ENCODE measurements around the gene SDK2. TPM values are rescaled to one million over a fixed set of nuclear protein-coding genes. Genes with fewer than 3 reads are reported as not detected.

SDK2 gene
- total and polyA plus RNA-seq, 4 donors: 0.15 to 5.3 (median 2.5) TPM

DNA sequence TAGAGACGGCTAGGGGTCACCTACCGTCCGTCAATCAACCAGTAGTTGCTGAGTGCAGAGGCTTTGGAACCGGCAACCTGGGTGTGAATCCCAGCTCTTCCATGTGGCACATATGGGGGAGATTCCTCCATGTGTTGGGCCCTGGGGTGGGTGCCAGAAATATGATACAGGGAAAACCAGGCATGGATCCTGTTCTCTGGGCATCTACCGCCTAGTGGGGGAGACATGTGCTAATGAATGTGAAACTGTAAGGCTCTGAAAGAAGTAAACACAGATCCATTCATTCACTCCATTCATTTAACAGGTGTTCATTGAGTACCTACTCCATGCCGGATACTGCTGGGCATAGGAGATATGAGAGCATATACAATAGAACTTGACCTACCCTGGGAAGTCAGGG is 39.5 kb upstream of the SDK2 start:
- no peak overlapping the region for H3K27ac ChIP-seq (ENCODE audit: low read depth in 1 of 2, low read length in 2 of 2)
- H3K4me3 ChIP-seq (ENCODE audit: low read length in 2 of 2): no peak overlapping the region
- WGBS, 2 donors: 60 to 63% methylated on average over 6 of the region's 6 CpGs
- no peak for ATAC-seq (ENCODE audit: low FRiP score)
- no peaks in the 10 kb centered on the region for H3K36me3 ChIP-seq (ENCODE audit: control insufficient read depth in 1 of 2, insufficient read depth in 2 of 2, low read length in 1 of 2)
- H3K4me1 ChIP-seq (ENCODE audit: control insufficient read depth in 1 of 2, insufficient read depth in 2 of 2, low read length in 2 of 2): no peaks in the 10 kb centered on the region
- intact Hi-C loops (cut with DNase I): no loop called here
- DNase-seq: no peak
- H3K9me3 ChIP-seq (ENCODE audit: control insufficient read depth, low read length): peaks cover 15% of the 10 kb centered on the region
- peaks cover 0 to 4% of the 10 kb centered on the region in 2 donors for H3K27me3 ChIP-seq (ENCODE audit: control insufficient read depth in 1 of 2, insufficient read depth in 2 of 2, low read length in 1 of 2)

DNA sequence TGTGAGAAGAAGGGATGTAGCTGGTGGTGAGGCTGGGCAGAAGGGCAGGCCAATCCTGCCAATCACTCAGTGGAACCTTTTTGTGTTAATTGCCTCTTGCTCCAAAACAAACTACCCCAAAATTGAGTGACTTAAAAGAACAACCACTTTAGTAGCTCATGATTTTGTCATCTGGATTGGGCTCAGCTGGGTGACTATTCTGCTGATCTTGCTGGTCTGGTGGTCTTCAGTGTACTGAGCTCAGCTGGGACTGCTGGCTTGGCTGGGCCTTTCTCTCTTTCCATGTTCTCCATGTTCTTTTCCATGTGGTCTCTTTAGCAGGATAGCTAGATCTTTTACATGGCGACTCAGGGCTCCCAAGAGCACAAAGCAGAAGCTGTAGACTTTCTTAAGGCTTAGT is 37.7 kb upstream of the SDK2 start:
- no peak overlapping the region for H3K27ac ChIP-seq (ENCODE audit: low read depth in 1 of 2, low read length in 2 of 2)
- H3K4me3 ChIP-seq (ENCODE audit: low read length in 2 of 2): no peak overlapping the region
- 41 to 94% methylated on average over 1 of the region's 1 CpG for WGBS, 2 donors
- peaks cover 0 to 4% of the 10 kb centered on the region in 2 donors for H3K27me3 ChIP-seq (ENCODE audit: control insufficient read depth in 1 of 2, insufficient read depth in 2 of 2, low read length in 1 of 2)
- no peaks in the 10 kb centered on the region for H3K4me1 ChIP-seq (ENCODE audit: control insufficient read depth in 1 of 2, insufficient read depth in 2 of 2, low read length in 2 of 2)
- intact Hi-C loops (cut with DNase I): no loop called here
- DNase-seq (no peak), ATAC-seq (ENCODE audit: low FRiP score) (no peak)
- peaks cover 15% of the 10 kb centered on the region for H3K9me3 ChIP-seq (ENCODE audit: control insufficient read depth, low read length)
- H3K36me3 ChIP-seq (ENCODE audit: control insufficient read depth in 1 of 2, insufficient read depth in 2 of 2, low read length in 1 of 2): no peaks in the 10 kb centered on the region

DNA sequence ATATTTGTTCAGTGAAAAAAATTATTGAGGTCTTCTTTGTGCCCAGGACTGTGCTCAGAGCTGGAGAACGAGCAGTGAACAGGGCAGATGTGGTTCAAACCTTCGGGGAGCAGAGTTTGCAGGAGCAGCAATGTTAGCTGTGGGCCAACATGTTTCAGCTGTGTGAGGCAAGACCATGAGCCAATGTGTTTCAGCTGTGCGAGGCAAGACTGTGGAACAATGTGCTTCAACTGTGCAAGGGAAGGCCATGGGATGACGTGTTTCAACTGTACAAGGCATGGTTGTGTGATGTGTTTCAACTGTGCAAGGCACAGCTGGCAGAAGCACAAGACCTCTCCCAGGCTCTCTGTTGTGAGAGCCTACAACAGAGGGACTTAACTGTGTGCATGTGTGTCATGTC is 35.2 kb upstream of the SDK2 start:
- no peak for DNase-seq
- H3K36me3 ChIP-seq (ENCODE audit: control insufficient read depth in 1 of 2, insufficient read depth in 2 of 2, low read length in 1 of 2): no peaks in the 10 kb centered on the region
- intact Hi-C loops (cut with DNase I): no loop called here
- H3K4me1 ChIP-seq (ENCODE audit: control insufficient read depth in 1 of 2, insufficient read depth in 2 of 2, low read length in 2 of 2): no peaks in the 10 kb centered on the region
- H3K4me3 ChIP-seq (ENCODE audit: low read length in 2 of 2): no peak overlapping the region
- ATAC-seq (ENCODE audit: low FRiP score): no peak
- no peak overlapping the region for H3K27ac ChIP-seq (ENCODE audit: low read depth in 1 of 2, low read length in 2 of 2)
- peaks cover 0 to 4% of the 10 kb centered on the region in 2 donors for H3K27me3 ChIP-seq (ENCODE audit: control insufficient read depth in 1 of 2, insufficient read depth in 2 of 2, low read length in 1 of 2)
- peaks cover 13% of the 10 kb centered on the region for H3K9me3 ChIP-seq (ENCODE audit: control insufficient read depth, low read length)
- 71 to 80% methylated on average over 4 of the region's 4 CpGs for WGBS, 2 donors

DNA sequence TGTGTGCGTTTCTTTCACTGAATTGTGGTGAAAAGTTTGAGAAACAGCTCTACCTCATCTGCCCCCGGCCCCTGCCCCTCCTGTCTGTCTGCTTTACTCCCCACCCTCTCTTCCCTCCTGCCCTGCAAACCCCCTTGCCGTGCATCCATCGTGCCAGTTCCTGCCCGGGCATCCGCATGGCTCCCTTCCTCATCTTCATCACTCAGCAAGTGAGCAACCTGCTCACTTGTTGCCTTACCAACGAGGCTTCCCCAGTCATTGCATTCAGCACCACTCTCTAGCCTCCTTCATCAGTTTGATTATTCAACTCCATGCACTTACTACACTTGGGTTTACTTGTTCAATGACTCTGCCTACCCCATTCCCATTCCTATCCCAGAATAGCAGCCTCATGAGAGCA is 34.8 kb upstream of the SDK2 start:
- intact Hi-C loops (cut with DNase I): no loop called here
- Histone ChIP-seq H3K27ac (ENCODE audit: low read depth in 1 of 2, low read length in 2 of 2) (no peak overlapping the region), H3K9me3 (ENCODE audit: control insufficient read depth, low read length) (peaks cover 11% of the 10 kb centered on the region), H3K36me3 (ENCODE audit: control insufficient read depth in 1 of 2, insufficient read depth in 2 of 2, low read length in 1 of 2) (no peaks in the 10 kb centered on the region), H3K4me1 (ENCODE audit: control insufficient read depth in 1 of 2, insufficient read depth in 2 of 2, low read length in 2 of 2) (no peaks in the 10 kb centered on the region), H3K4me3 (ENCODE audit: low read length in 2 of 2) (no peak overlapping the region), H3K27me3 (ENCODE audit: control insufficient read depth in 1 of 2, insufficient read depth in 2 of 2, low read length in 1 of 2) (peaks cover 0 to 2% of the 10 kb centered on the region in 2 donors)
- WGBS, 2 donors: 71 to 72% methylated on average over 7 of the region's 7 CpGs
- no peak for DNase-seq
- ATAC-seq (ENCODE audit: low FRiP score): no peak

DNA sequence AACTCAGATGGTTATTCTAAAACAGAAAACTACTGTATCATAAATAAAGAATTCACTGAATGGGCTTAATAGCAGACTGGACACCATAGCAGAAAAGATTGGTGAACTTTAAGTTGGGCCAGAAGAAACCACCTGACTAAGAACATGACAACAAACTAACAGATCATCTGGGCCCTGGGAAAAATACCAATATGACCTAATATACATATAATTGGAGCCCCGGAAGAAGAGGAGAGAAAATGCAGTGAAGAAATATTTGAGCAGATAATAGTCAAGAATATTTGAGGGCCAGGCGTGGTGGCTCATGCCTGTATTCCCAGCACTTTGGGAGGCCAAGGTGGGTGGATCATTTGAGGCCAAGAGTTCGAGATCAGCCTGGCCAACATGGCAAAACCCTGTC is 25.5 kb upstream of the SDK2 start:
- H3K4me1 ChIP-seq (ENCODE audit: control insufficient read depth in 1 of 2, insufficient read depth in 2 of 2, low read length in 2 of 2): no peaks in the 10 kb centered on the region
- no peak overlapping the region for H3K4me3 ChIP-seq (ENCODE audit: low read length in 2 of 2)
- no peaks in the 10 kb centered on the region for H3K27me3 ChIP-seq (ENCODE audit: control insufficient read depth in 1 of 2, insufficient read depth in 2 of 2, low read length in 1 of 2)
- ATAC-seq (ENCODE audit: low FRiP score): no peak
- WGBS, 2 donors: 76 to 78% methylated on average over 3 of the region's 3 CpGs
- no peak for DNase-seq
- no peaks in the 10 kb centered on the region for H3K36me3 ChIP-seq (ENCODE audit: control insufficient read depth in 1 of 2, insufficient read depth in 2 of 2, low read length in 1 of 2)
- intact Hi-C loops (cut with DNase I): no loop called here
- H3K9me3 ChIP-seq (ENCODE audit: control insufficient read depth, low read length): peaks cover 4% of the 10 kb centered on the region
- no peak overlapping the region for H3K27ac ChIP-seq (ENCODE audit: low read depth in 1 of 2, low read length in 2 of 2)

DNA sequence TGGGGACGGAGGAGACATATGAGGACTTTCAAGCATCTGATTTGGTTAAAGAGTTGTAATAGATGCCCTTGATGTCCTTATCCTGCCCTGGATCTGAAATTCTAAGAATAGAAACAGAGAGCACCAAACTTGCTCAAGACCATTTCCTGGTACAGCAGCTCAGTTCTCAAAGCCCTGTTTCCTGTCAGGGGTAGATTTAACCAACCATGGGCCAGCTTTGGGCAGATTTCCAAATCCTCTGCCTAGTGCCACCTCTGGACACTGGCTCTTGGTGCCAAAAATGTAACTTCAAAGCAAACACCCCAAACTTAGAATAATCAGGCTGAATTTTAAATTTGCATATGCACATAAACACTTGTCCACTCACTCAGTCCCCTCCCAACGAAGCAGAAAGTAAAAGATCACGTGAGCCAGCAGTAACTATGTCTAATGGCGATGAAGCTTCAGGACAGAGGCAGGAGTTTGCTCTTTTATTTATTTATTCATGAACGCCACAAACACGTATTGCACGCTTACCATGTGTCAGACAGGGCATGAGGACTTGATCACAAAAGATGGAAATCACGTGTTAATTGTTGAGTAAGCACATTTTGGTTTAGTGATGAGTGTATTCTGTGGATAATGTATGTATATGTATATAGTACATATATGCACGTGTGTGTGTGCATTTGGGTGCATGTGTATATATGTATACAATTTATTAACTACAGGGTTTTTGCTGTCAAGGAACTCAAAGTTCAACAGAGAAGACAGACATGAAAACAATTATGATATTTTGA is 23.1 kb upstream of the SDK2 start:
- H3K4me3 ChIP-seq (ENCODE audit: low read length in 2 of 2): no peak overlapping the region
- DNase-seq (no peak), ATAC-seq (ENCODE audit: low FRiP score) (no peak)
- peaks cover 6% of the 10 kb centered on the region for H3K9me3 ChIP-seq (ENCODE audit: control insufficient read depth, low read length)
- no peak overlapping the region for H3K27ac ChIP-seq (ENCODE audit: low read depth in 1 of 2, low read length in 2 of 2)
- H3K4me1 ChIP-seq (ENCODE audit: control insufficient read depth in 1 of 2, insufficient read depth in 2 of 2, low read length in 2 of 2): no peaks in the 10 kb centered on the region
- WGBS, 2 donors: 60 to 61% methylated on average over 9 of the region's 9 CpGs
- intact Hi-C loops (cut with DNase I): no loop called here
- no peaks in the 10 kb centered on the region for H3K36me3 ChIP-seq (ENCODE audit: control insufficient read depth in 1 of 2, insufficient read depth in 2 of 2, low read length in 1 of 2)
- H3K27me3 ChIP-seq (ENCODE audit: control insufficient read depth in 1 of 2, insufficient read depth in 2 of 2, low read length in 1 of 2): no peaks in the 10 kb centered on the region

DNA sequence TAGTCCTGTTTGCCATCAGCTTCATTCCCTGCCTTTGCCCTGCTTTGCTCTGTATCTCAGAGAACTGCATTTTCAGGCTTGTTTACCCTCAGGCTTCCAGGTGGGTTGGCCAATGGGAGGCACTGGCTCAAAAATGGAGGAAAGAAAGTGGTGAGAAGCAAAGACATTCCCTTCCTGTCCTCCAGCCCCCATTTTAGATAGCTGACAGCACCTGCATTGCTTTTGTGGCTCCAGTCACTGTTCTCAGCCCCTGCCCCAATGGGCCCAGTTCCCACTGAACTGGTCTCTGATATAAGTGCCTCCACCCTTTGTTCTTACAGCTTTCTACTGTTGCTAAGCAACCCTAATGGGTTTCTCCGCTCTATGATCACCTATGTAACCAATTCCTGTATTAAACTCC is 19.4 kb upstream of the SDK2 start:
- WGBS, 2 donors: 68 to 75% methylated on average over 1 of the region's 1 CpG
- DNase-seq (no peak), ATAC-seq (ENCODE audit: low FRiP score) (no peak)
- Histone ChIP-seq H3K4me1 (ENCODE audit: control insufficient read depth in 1 of 2, insufficient read depth in 2 of 2, low read length in 2 of 2) (no peaks in the 10 kb centered on the region), H3K36me3 (ENCODE audit: control insufficient read depth in 1 of 2, insufficient read depth in 2 of 2, low read length in 1 of 2) (no peaks in the 10 kb centered on the region), H3K4me3 (ENCODE audit: low read length in 2 of 2) (no peak overlapping the region), H3K27me3 (ENCODE audit: control insufficient read depth in 1 of 2, insufficient read depth in 2 of 2, low read length in 1 of 2) (no peaks in the 10 kb centered on the region), H3K27ac (ENCODE audit: low read depth in 1 of 2, low read length in 2 of 2) (no peak overlapping the region), H3K9me3 (ENCODE audit: control insufficient read depth, low read length) (peaks cover 2% of the 10 kb centered on the region)
- intact Hi-C loops (cut with DNase I): no loop called here

DNA sequence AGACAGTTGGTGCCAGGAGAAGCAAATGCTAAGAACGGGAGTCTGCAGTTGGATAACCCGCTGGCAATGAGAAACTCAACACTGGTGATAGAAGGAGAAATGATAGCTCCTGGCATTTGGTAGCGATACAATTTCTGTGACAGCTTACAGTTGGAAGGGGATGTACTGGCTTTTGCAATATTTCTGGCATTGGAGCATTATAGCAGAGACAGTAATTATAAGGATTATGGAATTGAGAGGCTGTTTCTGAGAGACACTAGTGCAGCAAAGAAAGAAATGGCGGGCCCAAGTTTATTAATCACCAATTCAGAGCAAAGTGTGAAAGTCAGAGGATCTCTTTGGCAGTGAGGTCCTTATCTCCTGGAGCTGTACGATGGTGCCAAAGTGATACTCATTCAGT is 16.1 kb upstream of the SDK2 start:
- Histone ChIP-seq H3K27ac (ENCODE audit: low read depth in 1 of 2, low read length in 2 of 2) (no peak overlapping the region), H3K4me3 (ENCODE audit: low read length in 2 of 2) (no peak overlapping the region), H3K4me1 (ENCODE audit: control insufficient read depth in 1 of 2, insufficient read depth in 2 of 2, low read length in 2 of 2) (no peaks in the 10 kb centered on the region), H3K9me3 (ENCODE audit: control insufficient read depth, low read length) (peaks cover 2% of the 10 kb centered on the region), H3K27me3 (ENCODE audit: control insufficient read depth in 1 of 2, insufficient read depth in 2 of 2, low read length in 1 of 2) (no peaks in the 10 kb centered on the region), H3K36me3 (ENCODE audit: control insufficient read depth in 1 of 2, insufficient read depth in 2 of 2, low read length in 1 of 2) (no peaks in the 10 kb centered on the region)
- 78 to 83% methylated on average over 5 of the region's 5 CpGs for WGBS, 2 donors
- no peak for DNase-seq
- ATAC-seq (ENCODE audit: low FRiP score): no peak
- intact Hi-C loops (cut with DNase I): no loop called here

DNA sequence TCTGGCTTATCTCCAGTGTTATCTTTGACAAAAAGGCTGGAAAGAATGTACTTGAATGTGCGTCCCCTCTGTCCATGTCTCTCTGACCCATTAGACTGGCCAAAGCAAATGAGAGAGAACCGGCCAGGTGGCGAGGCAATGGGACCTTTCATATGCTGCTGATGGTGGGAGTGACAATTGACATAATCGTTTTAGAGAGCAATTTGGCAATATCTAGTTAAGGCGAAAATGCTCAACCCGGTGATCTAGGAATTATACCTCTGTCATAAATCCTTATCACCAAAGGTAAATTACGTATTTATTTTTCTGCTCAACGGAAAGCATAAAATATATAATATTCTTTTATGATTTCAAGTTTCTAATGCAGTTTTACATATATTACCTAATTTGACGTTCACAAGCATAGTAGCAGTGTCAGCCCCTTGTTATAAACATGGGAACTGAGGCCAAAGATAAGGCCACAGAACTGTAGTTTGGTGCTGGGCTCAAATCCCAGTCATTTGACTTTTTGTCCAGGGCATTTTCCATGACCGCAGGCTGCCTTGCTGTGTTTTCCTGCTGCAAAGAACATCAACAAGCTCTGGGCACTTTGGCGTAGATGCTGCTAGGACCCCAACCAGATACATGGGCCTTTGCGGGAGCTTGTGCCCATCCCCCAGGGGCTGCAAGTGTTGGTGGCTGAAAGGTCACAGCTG is 14.7 kb upstream of the SDK2 start:
- intact Hi-C loops (cut with DNase I): loop anchor here (5.0 to 10.0 kb wide), 2 partner anchors 516 to 518 kb away; no protein-coding TSS in a partner anchor
- WGBS, 2 donors: 68 to 72% methylated on average over 12 of the region's 12 CpGs
- no peak overlapping the region for H3K4me3 ChIP-seq (ENCODE audit: low read length in 2 of 2)
- DNase-seq (no peak), ATAC-seq (ENCODE audit: low FRiP score) (no peak)
- no peaks in the 10 kb centered on the region for H3K36me3 ChIP-seq (ENCODE audit: control insufficient read depth in 1 of 2, insufficient read depth in 2 of 2, low read length in 1 of 2)
- peaks cover 8% of the 10 kb centered on the region for H3K9me3 ChIP-seq (ENCODE audit: control insufficient read depth, low read length)
- no peak overlapping the region for H3K27ac ChIP-seq (ENCODE audit: low read depth in 1 of 2, low read length in 2 of 2)
- H3K4me1 ChIP-seq (ENCODE audit: control insufficient read depth in 1 of 2, insufficient read depth in 2 of 2, low read length in 2 of 2): no peaks in the 10 kb centered on the region
- H3K27me3 ChIP-seq (ENCODE audit: control insufficient read depth in 1 of 2, insufficient read depth in 2 of 2, low read length in 1 of 2): peaks cover 0 to 2% of the 10 kb centered on the region in 2 donors
